ENCODE results near the gene PPEF1. TPM values are rescaled to one million over a fixed set of nuclear protein-coding genes. Genes with fewer than 3 reads are reported as not detected.
A peak's percentile ranks its signal among the peaks of the same experiment; 100 is the strongest.

PPEF1 gene
- total and polyA plus RNA-seq, 2 of the 13 experiments (the other 11 are each of a cell fraction or from before 2014, with no cell fraction given) = not detected

DNA sequence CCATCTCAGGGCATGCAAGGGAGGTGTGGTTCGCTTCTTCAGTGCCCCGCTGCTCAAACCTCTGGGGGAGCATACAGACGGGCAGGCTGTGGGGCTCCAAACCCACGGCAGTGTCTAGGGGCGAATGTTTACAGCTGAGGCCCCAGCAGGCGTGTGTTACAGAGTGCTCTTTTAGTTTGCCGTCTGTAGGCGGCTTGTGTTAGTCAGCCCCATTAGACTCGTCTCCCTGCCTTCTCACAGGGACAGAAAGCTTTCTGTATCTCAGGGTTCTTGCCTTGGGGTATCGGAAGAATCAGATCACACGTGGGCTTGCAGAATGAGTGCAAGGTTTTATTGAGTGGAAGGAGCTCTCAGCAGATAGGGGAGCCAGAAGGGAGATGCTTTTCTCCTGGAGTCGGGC, 46.2 kb upstream of the PPEF1 start:
- H3K9me3 ChIP-seq (ENCODE audit: low read length) = no peaks in the 10 kb centered on the region
- CTCF ChIA-PET (ENCODE audit: low intra/inter-chr PET ratio, low total read pairs) = no interaction called here
- BruUV-seq (replicated peaks) = no TSS peak
- FAIRE-seq (no peak), DNase-seq (ENCODE audit: low spot score) (no peak), ATAC-seq (peak; percentile 82)
- H3K27me3 ChIP-seq (ENCODE audit: control insufficient read depth in 1 of 2, insufficient read depth in 2 of 2, low read length in 2 of 2) = no peaks in the 10 kb centered on the region
- H3K4me2 ChIP-seq (ENCODE audit: low read depth, low read length) = peak overlapping the region; percentile 58
- POLR2A ChIA-PET = no interaction called here
- WGBS (ENCODE audit: low lambda C conversion rate) = no CpG with 5 or more reads among the region's 12 CpGs
- H3K4me1 ChIP-seq (ENCODE audit: insufficient read depth, low read length) = peaks cover 7% of the 10 kb centered on the region
- H3K36me3 ChIP-seq (replicated peaks in 1 of 2; ENCODE audit: control insufficient read depth in 1 of 2, insufficient read depth in 2 of 2, low read length in 2 of 2) = no peaks in the 10 kb centered on the region
- no peak overlapping the region for H2AFZ ChIP-seq (ENCODE audit: low read length)
- no peak overlapping the region for H3K9ac ChIP-seq (ENCODE audit: insufficient read depth, low read depth, low read length)
- intact Hi-C loops (cut with micrococcal nuclease; ENCODE audit: unreplicated experiment) (no loop called here), in situ Hi-C loops (cut with HindIII; ENCODE audit: extremely low pct_ligation_motif_present, low pct_unique_long_range_greater_than_20kb) (no loop called here)
- H3K79me2 ChIP-seq (ENCODE audit: insufficient read depth, low read length) = no peaks in the 10 kb centered on the region
- H4K20me1 ChIP-seq (ENCODE audit: insufficient read depth, low read length) = no peaks in the 10 kb centered on the region
- TF ChIP-seq ZNF431 (CRISPR knock-in tag; IDR thresholded peaks at IDR 0.05; ENCODE audit: borderline replicate concordance, low read depth) = no peak
- no peak for TF ChIP-seq ZNF878 (CRISPR knock-in tag; IDR thresholded peaks at IDR 0.05)
- no peak for TF ChIP-seq SMARCC2 (IDR thresholded peaks at IDR 0.05)
- no peak for TF ChIP-seq ZNF883 (CRISPR knock-in tag; IDR thresholded peaks at IDR 0.05; ENCODE audit: not compliant biosample characterization)
- H3K27ac ChIP-seq (ENCODE audit: extremely low read length, insufficient read depth, low read length) = no peak overlapping the region
- H3K4me3 ChIP-seq (replicated peaks in 1 of 3; ENCODE audit: insufficient read depth in 1 of 3, low read depth in 2 of 3, low read length in 3 of 3) = peak overlapping the region in 1 of 3 experiments; percentile 16; a peak in 1 of 6 replicates

GRCh38 chrX:18664947-18665346, 42.5 kb upstream of the PPEF1 start:
- ChIA-PET POLR2A (no interaction called here), CTCF (ENCODE audit: low intra/inter-chr PET ratio, low total read pairs) (no interaction called here)
- no peaks in the 10 kb centered on the region for H3K9me3 ChIP-seq (ENCODE audit: low read length)
- H2AFZ ChIP-seq (ENCODE audit: low read length) = no peak overlapping the region
- no peaks in the 10 kb centered on the region for H3K27me3 ChIP-seq (ENCODE audit: control insufficient read depth in 1 of 2, insufficient read depth in 2 of 2, low read length in 2 of 2)
- TF ChIP-seq GLI4 (CRISPR knock-in tag; IDR thresholded peaks at IDR 0.05; ENCODE audit: borderline replicate concordance) = no peak
- no TSS peak for BruUV-seq (replicated peaks)
- peaks cover 7% of the 10 kb centered on the region for H3K4me1 ChIP-seq (ENCODE audit: insufficient read depth, low read length)
- intact Hi-C loops (cut with micrococcal nuclease; ENCODE audit: unreplicated experiment) = no loop called here
- no peaks in the 10 kb centered on the region for H3K36me3 ChIP-seq (replicated peaks in 1 of 2; ENCODE audit: control insufficient read depth in 1 of 2, insufficient read depth in 2 of 2, low read length in 2 of 2)
- 81% methylated on average over 7 of the region's 8 CpGs for WGBS (ENCODE audit: low lambda C conversion rate)
- H3K4me3 ChIP-seq (replicated peaks in 1 of 3; ENCODE audit: insufficient read depth in 1 of 3, low read depth in 2 of 3, low read length in 3 of 3) = no peak overlapping the region
- ATAC-seq (peak; percentile 71), FAIRE-seq (no peak), DNase-seq (ENCODE audit: low spot score) (no peak)
- H3K27ac ChIP-seq (ENCODE audit: extremely low read length, insufficient read depth, low read length) = no peak overlapping the region
- H3K9ac ChIP-seq (ENCODE audit: insufficient read depth, low read depth, low read length) = no peak overlapping the region
- in situ Hi-C loops (cut with HindIII; ENCODE audit: extremely low pct_ligation_motif_present, low pct_unique_long_range_greater_than_20kb) = no loop called here
- H3K79me2 ChIP-seq (ENCODE audit: insufficient read depth, low read length) = no peaks in the 10 kb centered on the region
- H4K20me1 ChIP-seq (ENCODE audit: insufficient read depth, low read length) = no peaks in the 10 kb centered on the region
- H3K4me2 ChIP-seq (ENCODE audit: low read depth, low read length) = no peak overlapping the region

Data from HepG2 (cell line).